Measurements from ENCODE around the gene VPS37B. TPM values are rescaled to one million over a fixed set of nuclear protein-coding genes. Genes with fewer than 3 reads are reported as not detected.

The VPS37B gene
- total and polyA plus RNA-seq, 12 donors, result 11.0 to 52.4 (median 28.0) TPM

DNA sequence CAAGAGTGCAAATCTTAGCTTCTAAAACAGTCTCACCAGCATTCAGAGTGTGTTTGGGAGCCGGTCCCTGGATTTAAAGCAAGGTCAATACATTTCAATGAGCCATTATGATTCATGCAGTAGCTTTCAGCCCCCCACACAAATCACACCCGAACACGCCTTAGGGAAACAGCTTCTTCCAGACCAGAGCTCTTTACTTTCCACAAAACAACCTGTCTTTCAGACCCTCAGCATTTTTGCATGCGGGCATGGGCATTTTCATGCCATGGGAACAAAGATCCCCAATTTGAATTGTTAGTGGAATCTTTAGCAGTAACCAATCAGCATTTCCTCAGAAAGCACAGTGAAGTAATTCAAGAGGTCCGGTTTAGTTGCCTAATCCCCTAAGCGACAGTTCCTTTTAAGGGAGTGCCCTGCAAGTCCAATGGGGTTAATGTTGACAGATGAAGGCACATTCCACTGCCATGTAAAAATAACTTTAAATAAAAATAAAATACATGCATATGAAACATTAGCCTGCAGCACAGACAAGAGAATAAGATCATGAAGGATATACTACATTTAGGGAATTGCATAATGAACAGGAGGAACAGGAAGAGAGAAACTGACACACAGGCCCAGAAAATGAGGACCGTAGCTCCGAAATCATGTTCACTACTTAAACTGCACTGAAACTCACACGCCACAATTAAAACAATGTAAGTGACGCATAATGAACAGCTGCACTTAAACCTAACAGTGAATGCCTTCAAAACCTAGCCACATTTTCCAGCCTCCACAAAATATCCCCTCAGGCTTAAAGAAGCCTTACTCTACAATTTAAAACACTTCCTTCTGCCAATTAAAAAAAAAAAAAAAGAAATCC is 4.0 kb downstream of the VPS37B start:
- H3K27ac ChIP-seq, result peak overlapping the region; percentile 6 to 82 (median 57)
- 21 to 33% (median 26%) methylated on average over 10 of the region's 10 CpGs for WGBS, 4 donors
- intact Hi-C loops (cut with DNase I), result no loop called here
- DNase-seq, result peak in 4 of 7 donors; percentile 45 to 68 (median 53)
- H3K9me3 ChIP-seq (replicated peaks in 1 of 3), result no peaks in the 10 kb centered on the region
- peaks cover 75 to 82% of the 10 kb centered on the region in 2 donors for H3K4me1 ChIP-seq (replicated peaks in 1 of 2)
- H3K4me3 ChIP-seq, result peak overlapping the region in 1 of 4 donors; percentile 31
- peak in 1 of 2 donors; percentile 25 for TF ChIP-seq POLR2A (IDR thresholded peaks at IDR 0.05)
- TF ChIP-seq, protein P1, sequence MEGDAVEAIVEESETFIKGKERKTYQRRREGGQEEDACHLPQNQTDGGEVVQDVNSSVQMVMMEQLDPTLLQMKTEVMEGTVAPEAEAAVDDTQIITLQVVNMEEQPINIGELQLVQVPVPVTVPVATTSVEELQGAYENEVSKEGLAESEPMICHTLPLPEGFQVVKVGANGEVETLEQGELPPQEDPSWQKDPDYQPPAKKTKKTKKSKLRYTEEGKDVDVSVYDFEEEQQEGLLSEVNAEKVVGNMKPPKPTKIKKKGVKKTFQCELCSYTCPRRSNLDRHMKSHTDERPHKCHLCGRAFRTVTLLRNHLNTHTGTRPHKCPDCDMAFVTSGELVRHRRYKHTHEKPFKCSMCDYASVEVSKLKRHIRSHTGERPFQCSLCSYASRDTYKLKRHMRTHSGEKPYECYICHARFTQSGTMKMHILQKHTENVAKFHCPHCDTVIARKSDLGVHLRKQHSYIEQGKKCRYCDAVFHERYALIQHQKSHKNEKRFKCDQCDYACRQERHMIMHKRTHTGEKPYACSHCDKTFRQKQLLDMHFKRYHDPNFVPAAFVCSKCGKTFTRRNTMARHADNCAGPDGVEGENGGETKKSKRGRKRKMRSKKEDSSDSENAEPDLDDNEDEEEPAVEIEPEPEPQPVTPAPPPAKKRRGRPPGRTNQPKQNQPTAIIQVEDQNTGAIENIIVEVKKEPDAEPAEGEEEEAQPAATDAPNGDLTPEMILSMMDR (IDR thresholded peaks at IDR 0.05), result no peak
- no peaks in the 10 kb centered on the region for H3K36me3 ChIP-seq (replicated peaks in 1 of 2)
- no peaks in the 10 kb centered on the region for H3K27me3 ChIP-seq

DNA sequence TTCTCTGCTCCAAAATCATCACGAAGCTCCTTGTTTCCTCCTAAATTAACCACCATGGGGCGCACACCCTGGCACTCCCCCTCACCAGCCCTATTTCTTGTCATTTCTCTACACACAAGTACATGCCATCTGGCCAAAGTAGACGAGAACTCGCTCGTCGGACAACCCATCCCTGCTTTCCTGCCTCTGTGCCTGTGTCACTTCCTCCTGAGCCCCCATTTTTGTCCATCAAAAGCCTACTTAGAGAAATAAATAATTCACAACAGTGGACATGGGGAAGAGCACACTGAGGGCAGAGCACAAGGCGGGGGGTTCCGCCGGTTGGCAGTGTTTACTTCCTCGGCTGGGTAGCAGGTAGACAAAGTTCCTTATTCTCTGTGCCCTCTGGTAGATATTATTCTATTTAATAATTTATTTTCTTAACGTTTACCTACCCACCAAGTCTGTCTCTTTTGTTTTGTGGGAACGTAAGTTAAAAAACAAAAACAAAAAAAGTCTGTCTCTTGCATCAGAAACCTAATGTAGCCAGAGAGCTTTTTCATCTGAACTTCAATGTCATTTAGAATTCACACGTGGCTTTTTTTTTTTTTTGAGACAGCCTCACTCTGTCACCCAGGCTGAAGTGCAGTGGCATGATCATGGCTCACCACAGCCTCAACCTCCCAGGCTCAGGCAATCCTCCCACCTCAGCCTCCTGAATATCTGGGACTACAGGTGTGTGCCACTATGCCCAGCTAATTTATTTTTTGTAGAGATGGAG is 6.0 kb downstream of the VPS37B start:
- Histone ChIP-seq H3K27me3 (no peaks in the 10 kb centered on the region), H3K4me3 (no peak overlapping the region), H3K4me1 (replicated peaks in 1 of 2) (peaks cover 81 to 92% of the 10 kb centered on the region in 2 donors), H3K9me3 (replicated peaks in 1 of 3) (no peaks in the 10 kb centered on the region), H3K27ac (peak overlapping the region in 3 of 5 donors; percentile 20 to 86 (median 82)), H3K36me3 (replicated peaks in 1 of 2) (no peaks in the 10 kb centered on the region)
- TF ChIP-seq, protein P1 (IDR thresholded peaks at IDR 0.05), result no peak
- TF ChIP-seq POLR2A (IDR thresholded peaks at IDR 0.05), result no peak
- 59 to 66% (median 61%) methylated on average over 13 of the region's 13 CpGs for WGBS, 4 donors
- intact Hi-C loops (cut with DNase I), result no loop called here
- DNase-seq, result peak in 1 of 7 donors; percentile 42

DNA sequence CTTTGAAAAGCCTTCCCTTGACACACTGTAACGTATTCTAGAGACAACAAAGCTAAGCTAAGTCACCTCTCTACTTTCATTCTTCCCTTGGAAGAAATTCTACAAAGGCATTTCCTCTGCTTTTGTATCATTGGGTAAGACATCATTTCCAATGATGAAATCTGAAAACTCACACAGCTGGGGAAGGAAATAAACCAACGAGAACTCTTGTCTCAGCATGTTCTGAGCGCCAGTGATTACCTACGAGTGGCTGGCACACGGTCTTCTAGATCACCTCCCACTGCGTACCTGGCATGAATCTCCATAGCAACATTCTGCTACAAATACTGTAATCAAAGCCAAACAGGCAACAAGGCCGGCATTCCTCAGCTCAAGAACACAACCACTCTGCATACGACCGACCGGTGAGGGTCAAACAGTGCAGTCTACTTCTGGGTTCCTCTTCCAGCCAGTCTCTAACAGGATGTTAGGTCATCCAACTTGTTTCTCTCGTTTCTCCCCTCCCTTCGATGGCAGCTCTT is 7.6 kb downstream of the VPS37B start:
- intact Hi-C loops (cut with DNase I), result no loop called here
- TF ChIP-seq, protein P1 (IDR thresholded peaks at IDR 0.05), result no peak
- TF ChIP-seq POLR2A (IDR thresholded peaks at IDR 0.05), result peak in 1 of 2 donors; percentile 64
- DNase-seq, result peak in 6 of 7 donors; percentile 54 to 81 (median 69)
- Histone ChIP-seq H3K27me3 (no peaks in the 10 kb centered on the region), H3K4me3 (peak overlapping the region in 1 of 4 donors; percentile 39), H3K9me3 (replicated peaks in 1 of 3) (no peaks in the 10 kb centered on the region), H3K36me3 (replicated peaks in 1 of 2) (no peaks in the 10 kb centered on the region), H3K27ac (peak overlapping the region; percentile 82 to 95 (median 87)), H3K4me1 (replicated peaks in 1 of 2) (peaks cover 83 to 91% of the 10 kb centered on the region in 2 donors)
- 8 to 10% (median 10%) methylated on average over 12 of the region's 12 CpGs for WGBS, 4 donors

DNA sequence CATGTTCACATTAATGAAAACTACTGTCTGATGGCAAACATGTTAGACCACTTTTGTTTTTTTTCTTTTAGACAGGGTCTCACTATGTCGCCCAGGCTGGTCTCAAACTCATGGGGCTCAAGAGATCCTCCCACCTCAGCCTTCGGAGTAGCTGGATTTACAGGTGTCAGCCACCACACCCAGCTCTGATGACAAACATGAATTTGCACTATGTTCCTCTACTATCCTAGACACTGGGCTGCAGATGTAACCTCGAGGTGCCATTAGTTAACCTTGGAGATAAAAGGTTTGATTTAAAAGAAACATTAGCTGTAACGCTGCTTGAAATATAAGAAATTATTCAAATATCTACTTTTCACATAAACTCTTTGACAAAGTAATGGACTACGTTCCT is 8.1 kb downstream of the VPS37B start:
- H3K27ac ChIP-seq, result peak overlapping the region; percentile 82 to 95 (median 87)
- H3K4me1 ChIP-seq (replicated peaks in 1 of 2), result peaks cover 78 to 86% of the 10 kb centered on the region in 2 donors
- no peaks in the 10 kb centered on the region for H3K36me3 ChIP-seq (replicated peaks in 1 of 2)
- DNase-seq, result peak in 1 of 7 donors; percentile 47
- H3K9me3 ChIP-seq (replicated peaks in 1 of 3), result no peaks in the 10 kb centered on the region
- TF ChIP-seq, protein P1 (IDR thresholded peaks at IDR 0.05), result no peak
- TF ChIP-seq POLR2A (IDR thresholded peaks at IDR 0.05), result no peak
- intact Hi-C loops (cut with DNase I), result no loop called here
- no peaks in the 10 kb centered on the region for H3K27me3 ChIP-seq
- peak overlapping the region in 1 of 4 donors; percentile 39 for H3K4me3 ChIP-seq
- WGBS, 4 donors, result 34 to 55% (median 45%) methylated on average over 5 of the region's 5 CpGs
